A549 (cell line): Measurements from ENCODE around the gene IL12RB2. TPM values are rescaled to one million over a fixed set of nuclear protein-coding genes. Genes with fewer than 3 reads are reported as not detected.

ENCODE experiments used
- ATAC-seq, 2 experiments: fragments of 200-7000 bp in 1 of 2; fragments of >200 bp in 1 of 2; cut with Nextera tagmentation in 1 of 2; cut with Tn5 transposase in 1 of 2; 3 replicates each; pipeline versions ENCODE4 v1.8.0 to v1.9.1; 2018 to 2020; ENCODE audit warnings: mild to moderate bottlenecking in 1 of 2, moderate library complexity in 1 of 2
- CTCF ChIA-PET: fragments of 300-600 bp; sonication (Branson Sonifier 250); formaldehyde crosslinking; extraction: SDS; loops from one replicate; lab custom pipeline; 2021; ENCODE audit warnings: antibody characterized with exemption, inconsistent platforms; lab: Yijun Ruan, JAX
- POLR2A ChIA-PET: fragments of 350-600 bp; formaldehyde crosslinking; extraction: SDS; loops from one replicate; lab custom pipeline; 2021; ENCODE audit warnings: antibody characterized with exemption, inconsistent platforms; lab: Yijun Ruan, JAX
- DNase-seq, 2 experiments: peaks; one replicate each; pipeline versions ENCODE4 v3.0.0 to v3.0.0-alpha.2; 2011 to 2016; ENCODE audit warnings: low read depth in 1 of 2, low spot score in 1 of 2
- FAIRE-seq: peaks from 2 replicates; lab custom pipeline; 2011; peaks lifted over from hg19 to GRCh38; lab: Jason Lieb, UNC
- H3K27ac ChIP-seq, 2 experiments: fragments of >200 bp; sonication (Bioruptor Twin); formaldehyde crosslinking; 3 replicates each; pipeline ENCODE4 v1.5.1; 2016 to 2017
- H3K4me1 ChIP-seq: fragments of >200 bp; sonication (Bioruptor Twin); formaldehyde crosslinking; 3 replicates; pipeline ENCODE4 v1.6.1; 2016
- H3K4me2 ChIP-seq: fragments of >200 bp; sonication (Bioruptor Twin); formaldehyde crosslinking; 3 replicates; pipeline ENCODE4 v1.6.1; 2016
- H3K4me3 ChIP-seq: fragments of >200 bp; sonication (Bioruptor Twin); formaldehyde crosslinking; 3 replicates; pipeline ENCODE4 v1.5.1; 2016
- H3K9me3 ChIP-seq: fragments of >200 bp; sonication (Bioruptor Twin); formaldehyde crosslinking; 3 replicates; pipeline ENCODE4 v1.6.1; 2016
- BHLHE40 ChIP-seq: IDR thresholded peaks from 2 replicates; pipeline ENCODE4 v1.6.1; 2012; ENCODE audit warnings: low read depth, low read length, inconsistent platforms
- CEBPB ChIP-seq, 2 experiments: fragments of >200 bp in 1 of 2; sonication (Bioruptor Twin) in 1 of 2; formaldehyde crosslinking in 1 of 2; IDR thresholded peaks; 2 replicates each; pipeline ENCODE4 v1.6.1; 2012 to 2016
- E2F6 ChIP-seq: IDR thresholded peaks from 2 replicates; pipeline ENCODE4 v1.6.1; 2012; ENCODE audit warnings: low read depth, borderline replicate concordance
- EHF ChIP-seq: fragments of 250-450 bp; sonication (Bioruptor Pico); IDR thresholded peaks from 2 replicates; pipeline ENCODE4 v1.5.0; 2020; ENCODE audit warnings: mild to moderate bottlenecking
- EP300 ChIP-seq, 2 experiments: fragments of >200 bp; sonication (Bioruptor Twin); formaldehyde crosslinking; IDR thresholded peaks; 2 replicates in 1 of 2; 3 replicates in 1 of 2; pipeline ENCODE4 v1.6.1; 2016 to 2017
- HOXB13 ChIP-seq: fragments of 250-450 bp; sonication (Bioruptor Pico); IDR thresholded peaks from 2 replicates; pipeline ENCODE4 v1.5.0; 2020; ENCODE audit warnings: low read depth, mild to moderate bottlenecking, moderate library complexity
- HOXB5 ChIP-seq: fragments of 250-450 bp; sonication (Bioruptor Pico); IDR thresholded peaks from 2 replicates; pipeline ENCODE4 v1.5.0; 2020; ENCODE audit warnings: mild to moderate bottlenecking, moderate library complexity
- JUN ChIP-seq, 2 experiments: fragments of >200 bp; sonication (Bioruptor Twin); formaldehyde crosslinking; IDR thresholded peaks; 2 replicates in 1 of 2; 3 replicates in 1 of 2; pipeline ENCODE4 v1.6.1; 2016 to 2017
- KDM5A ChIP-seq: fragments of 200-600 bp; sonication (generic); IDR thresholded peaks from 2 replicates; pipeline ENCODE4 v1.6.1; 2016; ENCODE audit warnings: antibody characterized with exemption, mild to moderate bottlenecking
- MAX ChIP-seq: IDR thresholded peaks from 2 replicates; pipeline ENCODE4 v1.6.1; 2012
- MAZ ChIP-seq: fragments of 150-350 bp; IDR thresholded peaks from 2 replicates; pipeline ENCODE4 v1.6.1; 2014; ENCODE audit warnings: antibody characterized with exemption, low read depth, low read length, borderline replicate concordance
- NPAS2 ChIP-seq: fragments of 250-450 bp; sonication (Bioruptor Pico); IDR thresholded peaks from 2 replicates; pipeline ENCODE4 v1.8.0; 2022; ENCODE audit warnings: mild to moderate bottlenecking, moderate library complexity, borderline replicate concordance
- NR3C1 ChIP-seq: fragments of >200 bp; sonication (Bioruptor Twin); formaldehyde crosslinking; IDR thresholded peaks from 3 replicates; pipeline ENCODE4 v1.6.1; 2017
- PHF8 ChIP-seq: fragments of 200-600 bp; sonication (generic); IDR thresholded peaks from 2 replicates; pipeline ENCODE4 v1.6.1; 2016; ENCODE audit warnings: low read depth, mild to moderate bottlenecking, antibody characterized with exemption, moderate library complexity, borderline replicate concordance
- POLR2AphosphoS2 ChIP-seq: conservative IDR thresholded peaks from 2 replicates; pipeline ENCODE4 v1.6.1; 2012; ENCODE audit warnings: low read length, improper control_type of control experiment, inconsistent platforms
- RAD21 ChIP-seq, 2 experiments: fragments of >200 bp in 1 of 2; sonication (Bioruptor Twin) in 1 of 2; formaldehyde crosslinking in 1 of 2; IDR thresholded peaks in 1 of 2; conservative IDR thresholded peaks in 1 of 2; 2 replicates in 1 of 2; 3 replicates in 1 of 2; pipeline ENCODE4 v1.6.1; 2012 to 2018; ENCODE audit warnings: inconsistent platforms in 1 of 2
- RARB ChIP-seq: fragments of 250-450 bp; sonication (Bioruptor Pico); IDR thresholded peaks from 2 replicates; pipeline ENCODE4 v1.8.0; 2021; ENCODE audit warnings: mild to moderate bottlenecking, moderate library complexity
- RCOR1 ChIP-seq: fragments of 150-350 bp; IDR thresholded peaks from 2 replicates; pipeline ENCODE4 v1.6.1; 2014; ENCODE audit warnings: antibody characterized with exemption, low read length, low read depth
- REST ChIP-seq: fragments of 200-600 bp; sonication (generic); IDR thresholded peaks from 2 replicates; pipeline ENCODE4 v1.6.1; 2016; ENCODE audit warnings: antibody characterized with exemption, mild to moderate bottlenecking, moderate library complexity
- SREBF2 ChIP-seq: fragments of 450-650 bp; IDR thresholded peaks from 2 replicates; pipeline ENCODE4 v1.6.1; 2014; ENCODE audit warnings: mild to moderate bottlenecking, moderate library complexity
- TFCP2L1 ChIP-seq: fragments of 250-450 bp; sonication (Bioruptor Pico); IDR thresholded peaks from 2 replicates; pipeline ENCODE4 v1.5.0; 2021; ENCODE audit warnings: mild to moderate bottlenecking
- USF2 ChIP-seq: fragments of 450-650 bp; IDR thresholded peaks from 2 replicates; pipeline ENCODE4 v1.6.1; 2014; ENCODE audit warnings: antibody characterized with exemption
- ZC3H11A ChIP-seq: fragments of 450-650 bp; IDR thresholded peaks from 2 replicates; pipeline ENCODE4 v1.6.1; 2014; ENCODE audit warnings: antibody characterized with exemption, mild to moderate bottlenecking
- ZFP36 ChIP-seq: fragments of 450-650 bp; IDR thresholded peaks from 2 replicates; pipeline ENCODE4 v1.6.1; 2014; ENCODE audit warnings: borderline replicate concordance; ENCODE audit not compliant: partially characterized antibody
- ZNF302 ChIP-seq: fragments of 250-450 bp; sonication (Bioruptor Pico); IDR thresholded peaks from 2 replicates; pipeline ENCODE4 v1.9.0; 2021; ENCODE audit warnings: inconsistent platforms, mild to moderate bottlenecking, moderate library complexity
- WGBS: methylation state at CpG from one replicate; pipeline ENCODE4 v1.1.6; 2017; ENCODE audit errors: missing lambda C conversion rate; 5-methylcytosine and 5-hydroxymethylcytosine counted together
- polyA plus RNA-seq, 4 experiments: library from polyadenylated mRNA; depleted of rRNA in 3 of 4; stranded (reverse); fragments of >200 nt; fragmentation: RNase III in 1 of 4; extraction: RNeasy Plus Mini Kit Qiagen cat#74134 plus additional on column Dnase treatment in 1 of 4; gene quantifications; 2 replicates in 3 of 4; 3 replicates in 1 of 4; pipeline ENCODE4 v1.2.3, GENCODE V29; 2011 to 2017

Gene IL12RB2
- polyA plus RNA-seq, 2 of the 4 experiments (the other 2 are of a cell fraction) = not detected

GRCh38 chr1:67359592-67359991 is 51.9 kb downstream of the IL12RB2 start:
- WGBS = 74% methylated on average over 1 of the region's 1 CpG
- CTCF ChIA-PET = interaction anchor here (0.9 kb wide), 1 partner anchor 13 kb away, joined by 4 read pairs; no protein-coding TSS in a partner anchor

DNA sequence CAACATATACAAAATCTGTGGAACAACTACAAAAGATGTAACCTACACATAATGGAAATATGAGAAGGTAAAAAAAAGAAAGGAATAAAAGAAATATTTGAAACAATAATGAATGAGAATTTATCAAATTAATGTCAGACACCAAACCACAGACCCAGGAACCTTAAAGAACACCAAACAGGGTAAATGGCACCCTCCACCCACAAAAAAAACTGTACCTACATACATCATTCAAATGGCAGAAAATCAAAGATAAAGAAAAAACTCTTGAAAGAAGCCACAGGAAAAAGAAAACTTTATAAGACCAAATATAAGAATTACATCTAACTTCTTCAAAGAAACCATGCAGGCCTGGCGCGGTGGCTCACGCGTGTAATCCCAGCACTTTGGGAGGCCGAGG is 54.0 kb downstream of the IL12RB2 start:
- CTCF ChIA-PET = no interaction called here
- Histone ChIP-seq H3K4me1 (no peaks in the 10 kb centered on the region), H3K27ac (no peak overlapping the region), H3K4me3 (no peak overlapping the region), H3K9me3 (no peaks in the 10 kb centered on the region), H3K4me2 (no peak overlapping the region)
- FAIRE-seq (no peak), DNase-seq (no peak), ATAC-seq (no peak)
- WGBS = 91% methylated on average over 5 of the region's 5 CpGs
- TF ChIP-seq ZNF302 (CRISPR knock-in tag) = no peak
- no peak for TF ChIP-seq EP300 (IDR thresholded peaks at IDR 0.05)
- no peak for TF ChIP-seq MAX
- TF ChIP-seq NPAS2 (CRISPR knock-in tag) = no peak
- no peak for TF ChIP-seq HOXB13
- no peak for TF ChIP-seq POLR2AphosphoS2
- TF ChIP-seq RAD21 (conservative IDR thresholded peaks at IDR 0.05 in 1 of 2, IDR thresholded peaks at IDR 0.05 in 1 of 2) = no peak
- no peak for TF ChIP-seq JUN (IDR thresholded peaks at IDR 0.05)
- no peak for TF ChIP-seq RARB
- no peak for TF ChIP-seq ZFP36
- TF ChIP-seq KDM5A = no peak
- POLR2A ChIA-PET = no interaction called here

More at GRCh38 chr1:67359592-67359991, 51.9 kb downstream of the IL12RB2 start:
- H3K4me1 ChIP-seq = no peaks in the 10 kb centered on the region
- DNase-seq (no peak), FAIRE-seq (no peak), ATAC-seq (no peak)
- POLR2A ChIA-PET = no interaction called here
- TF ChIP-seq ZNF302 (CRISPR knock-in tag) (no peak), MAX (no peak), CEBPB (IDR thresholded peaks at IDR 0.05) (no peak), NR3C1 (no peak), RCOR1 (no peak)
- no peak overlapping the region for H3K27ac ChIP-seq
- H3K9me3 ChIP-seq = no peaks in the 10 kb centered on the region
- no peak overlapping the region for H3K4me2 ChIP-seq
- H3K4me3 ChIP-seq = no peak overlapping the region

DNA sequence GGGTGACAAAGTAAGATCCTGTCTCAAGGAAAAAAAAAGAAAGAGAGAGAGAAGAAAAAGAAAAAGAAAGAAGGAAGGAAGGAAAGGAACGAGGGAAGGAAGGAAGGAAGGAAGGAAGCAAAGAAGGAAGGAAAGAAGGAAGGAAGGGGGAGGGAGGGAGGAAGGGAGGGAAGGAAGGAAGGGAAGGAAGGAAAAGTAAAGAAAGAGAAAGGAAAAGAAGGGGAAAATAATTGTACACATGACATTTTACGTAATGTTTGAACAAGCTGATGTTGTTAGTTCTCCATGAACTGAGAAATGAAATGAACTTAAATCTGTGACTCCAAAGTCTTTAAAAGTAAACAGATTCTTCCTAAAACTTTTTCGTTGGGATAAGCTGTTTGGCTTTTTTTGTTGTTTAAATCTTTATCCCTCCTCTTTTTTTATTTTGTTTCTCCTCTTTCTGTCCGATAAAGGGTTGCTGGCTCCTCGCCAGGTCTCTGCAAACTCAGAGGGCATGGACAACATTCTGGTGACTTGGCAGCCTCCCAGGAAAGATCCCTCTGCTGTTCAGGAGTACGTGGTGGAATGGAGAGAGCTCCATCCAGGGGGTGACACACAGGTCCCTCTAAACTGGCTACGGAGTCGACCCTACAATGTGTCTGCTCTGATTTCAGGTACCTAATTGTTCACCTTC is 59.8 kb downstream of the IL12RB2 start:
- 22% methylated on average over 8 of the region's 8 CpGs for WGBS
- ATAC-seq (peak; percentile 81 to 87), FAIRE-seq (no peak), DNase-seq (peak; percentile 15 to 42)
- no peaks in the 10 kb centered on the region for H3K9me3 ChIP-seq
- H3K27ac ChIP-seq = no peak overlapping the region; a peak in 1 of 6 replicates
- H3K4me1 ChIP-seq = peaks cover 14% of the 10 kb centered on the region; the same call in 1 of the 3 replicates
- TF ChIP-seq ZNF302 (CRISPR knock-in tag) (no peak), TFCP2L1 (CRISPR knock-in tag) (no peak), KDM5A (no peak), RARB (no peak), SREBF2 (no peak), PHF8 (no peak), BHLHE40 (no peak), E2F6 (no peak), MAZ (no peak), ZC3H11A (no peak), REST (no peak), HOXB13 (no peak), HOXB5 (CRISPR knock-in tag) (no peak), ZFP36 (no peak), EHF (no peak), MAX (no peak), USF2 (no peak)
- CTCF ChIA-PET = interaction anchor here (2.8 kb wide), 1 partner anchor 20 kb away, joined by 10 read pairs; no protein-coding TSS in a partner anchor
- POLR2A ChIA-PET = interaction anchor here (0.7 kb wide), 2 partner anchors 33 to 65 kb away, joined by 3 to 4 read pairs; no protein-coding TSS in a partner anchor
- no peak overlapping the region for H3K4me3 ChIP-seq
- peak overlapping the region; percentile 64 for H3K4me2 ChIP-seq
